ENCODE results near the gene PLEKHM3. TPM values are rescaled to one million over a fixed set of nuclear protein-coding genes. Genes with fewer than 3 reads are reported as not detected.

PLEKHM3 gene
- total and polyA plus RNA-seq, 2 experiments from 2014 or later: 4.9 to 6.6 TPM

DNA sequence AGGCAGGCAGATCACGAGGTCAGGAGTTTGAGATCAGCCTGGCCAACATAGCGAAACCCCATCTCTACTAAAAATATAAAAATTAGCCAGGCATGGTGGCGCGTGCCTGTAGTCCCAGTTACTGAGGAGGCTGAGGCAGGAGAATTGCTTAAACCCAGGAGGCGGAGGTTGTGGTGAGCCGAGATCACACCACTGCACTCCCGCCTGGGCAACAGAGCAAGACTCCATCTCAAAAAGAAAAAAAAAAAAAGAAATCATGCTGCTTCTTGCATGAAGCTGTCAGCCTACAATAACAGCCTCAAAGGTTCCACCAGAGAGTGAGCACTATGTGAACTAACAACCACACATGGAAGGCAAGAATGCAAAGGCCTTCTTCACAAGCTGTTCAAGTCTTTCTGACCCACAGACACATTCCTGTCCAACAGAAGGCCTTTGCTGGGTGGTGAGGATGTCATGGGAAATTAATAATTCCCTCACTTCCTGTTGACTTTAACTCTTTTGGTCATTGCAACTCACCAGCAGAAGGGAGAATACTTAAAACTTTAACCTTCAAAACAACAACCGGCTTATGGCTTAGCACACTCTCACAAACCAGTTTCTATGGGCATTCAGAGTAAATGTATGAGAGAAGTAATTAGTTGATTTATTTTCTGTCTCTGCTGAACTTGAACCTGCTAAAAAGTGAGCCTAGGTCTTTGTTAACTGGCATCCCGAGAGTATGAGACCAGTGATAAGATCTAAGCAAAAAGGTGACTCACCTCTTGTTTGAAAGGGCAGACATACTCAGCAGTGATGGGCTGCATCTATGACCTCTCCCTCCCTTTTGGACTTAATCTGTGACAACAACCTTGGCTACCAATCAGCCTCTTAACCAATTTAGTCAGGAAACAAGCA lies 11.8 kb downstream of the PLEKHM3 start:
- Histone ChIP-seq H3K79me2 (ENCODE audit: insufficient read depth) (peaks cover 48% of the 10 kb centered on the region), H3K9me2 (ENCODE audit: insufficient read depth) (no peaks in the 10 kb centered on the region), H3K4me2 (ENCODE audit: unreplicated experiment) (no peak overlapping the region), H3K4me3 (no peak overlapping the region), H3K27ac (peak overlapping the region; percentile 27), H3K9ac (no peak overlapping the region), H2AFZ (no peak overlapping the region), H3K9me3 (ENCODE audit: low read depth) (no peaks in the 10 kb centered on the region), H3K36me3 (ENCODE audit: low read depth) (no peaks in the 10 kb centered on the region), H4K20me1 (ENCODE audit: insufficient read depth) (no peaks in the 10 kb centered on the region), H3K4me1 (ENCODE audit: insufficient read depth) (peaks cover 16% of the 10 kb centered on the region), H3F3A (ENCODE audit: insufficient read depth) (peaks cover 17% of the 10 kb centered on the region), H3K27me3 (replicated peaks; ENCODE audit: insufficient read depth) (no peaks in the 10 kb centered on the region)
- in situ Hi-C loops (cut with MboI): no loop called here
- TF ChIP-seq EZH2phosphoT487 (IDR thresholded peaks at IDR 0.05; ENCODE audit: insufficient read depth, low read depth): no peak
- WGBS, 2 experiments (ENCODE audit: low coverage in 1 of 2, low lambda C conversion rate in 2 of 2, missing lambda C conversion rate in 2 of 2): 86 to 88% methylated on average over 9 of the region's 9 CpGs
- DNase-seq: peak; percentile 66

DNA sequence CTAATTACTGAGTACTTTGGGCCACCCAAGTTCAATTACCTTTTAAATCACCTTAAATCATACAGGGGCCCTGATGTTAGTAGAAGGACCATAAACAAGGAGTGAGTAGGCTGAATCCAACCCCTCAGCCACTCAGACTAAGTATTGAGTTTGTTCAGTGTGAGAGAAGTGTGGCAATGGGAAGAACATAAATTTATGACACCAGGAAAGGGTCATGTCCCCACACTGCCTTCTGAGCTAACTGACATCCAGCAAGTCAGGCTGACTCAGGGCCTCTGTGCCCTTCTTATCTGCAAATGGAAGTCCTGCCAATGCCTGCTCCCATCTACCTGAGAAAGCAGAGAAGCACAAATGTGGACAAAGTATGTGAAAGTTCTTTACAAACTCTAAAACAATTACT lies 12.9 kb downstream of the PLEKHM3 start:
- in situ Hi-C loops (cut with MboI): no loop called here
- Histone ChIP-seq H2AFZ (no peak overlapping the region), H3K9me3 (ENCODE audit: low read depth) (no peaks in the 10 kb centered on the region), H3K4me2 (ENCODE audit: unreplicated experiment) (no peak overlapping the region), H3F3A (ENCODE audit: insufficient read depth) (peaks cover 18% of the 10 kb centered on the region), H3K36me3 (ENCODE audit: low read depth) (no peaks in the 10 kb centered on the region), H4K20me1 (ENCODE audit: insufficient read depth) (no peaks in the 10 kb centered on the region), H3K27ac (no peak overlapping the region), H3K4me3 (no peak overlapping the region), H3K9me2 (ENCODE audit: insufficient read depth) (no peaks in the 10 kb centered on the region), H3K79me2 (ENCODE audit: insufficient read depth) (peaks cover 46% of the 10 kb centered on the region), H3K27me3 (replicated peaks; ENCODE audit: insufficient read depth) (no peaks in the 10 kb centered on the region), H3K4me1 (ENCODE audit: insufficient read depth) (peaks cover 16% of the 10 kb centered on the region), H3K9ac (no peak overlapping the region)
- TF ChIP-seq EZH2 (IDR thresholded peaks at IDR 0.05; ENCODE audit: insufficient read depth, poor library complexity, severe bottlenecking) (no peak), EZH2phosphoT487 (IDR thresholded peaks at IDR 0.05; ENCODE audit: insufficient read depth, low read depth) (no peak)
- DNase-seq: no peak

DNA sequence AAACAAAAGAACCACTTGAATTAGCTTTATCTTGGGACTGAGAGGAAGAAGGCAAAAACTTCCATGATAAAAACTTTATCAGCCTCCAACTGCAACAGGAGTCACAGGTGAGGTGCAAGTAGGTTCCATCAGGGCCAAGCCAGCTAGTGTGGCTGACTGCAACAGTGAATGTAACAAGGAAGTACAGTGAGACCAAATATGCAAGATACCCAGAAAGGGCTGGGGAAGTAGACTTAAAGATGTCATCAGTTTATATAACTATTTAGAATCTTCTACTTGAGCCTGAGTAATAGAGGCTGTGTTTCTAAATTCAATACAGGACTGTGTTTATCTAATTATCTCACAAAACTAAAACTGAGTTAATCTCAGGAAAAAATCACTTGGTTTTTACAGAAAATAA lies 14.8 kb downstream of the PLEKHM3 start:
- Histone ChIP-seq H3K9me2 (ENCODE audit: insufficient read depth) (no peaks in the 10 kb centered on the region), H3K36me3 (ENCODE audit: low read depth) (no peaks in the 10 kb centered on the region), H4K20me1 (ENCODE audit: insufficient read depth) (no peaks in the 10 kb centered on the region), H3K79me2 (ENCODE audit: insufficient read depth) (peaks cover 46% of the 10 kb centered on the region), H3K9me3 (ENCODE audit: low read depth) (no peaks in the 10 kb centered on the region), H3K27me3 (replicated peaks; ENCODE audit: insufficient read depth) (no peaks in the 10 kb centered on the region), H3K9ac (no peak overlapping the region), H3K4me1 (ENCODE audit: insufficient read depth) (peaks cover 27% of the 10 kb centered on the region), H3K4me2 (ENCODE audit: unreplicated experiment) (no peak overlapping the region), H3F3A (ENCODE audit: insufficient read depth) (peaks cover 29% of the 10 kb centered on the region), H3K4me3 (no peak overlapping the region), H2AFZ (no peak overlapping the region), H3K27ac (no peak overlapping the region)
- no peak for DNase-seq
- in situ Hi-C loops (cut with MboI): no loop called here
- no peak for TF ChIP-seq EZH2 (IDR thresholded peaks at IDR 0.05; ENCODE audit: insufficient read depth, poor library complexity, severe bottlenecking)
- no peak for TF ChIP-seq EZH2phosphoT487 (IDR thresholded peaks at IDR 0.05; ENCODE audit: insufficient read depth, low read depth)

DNA sequence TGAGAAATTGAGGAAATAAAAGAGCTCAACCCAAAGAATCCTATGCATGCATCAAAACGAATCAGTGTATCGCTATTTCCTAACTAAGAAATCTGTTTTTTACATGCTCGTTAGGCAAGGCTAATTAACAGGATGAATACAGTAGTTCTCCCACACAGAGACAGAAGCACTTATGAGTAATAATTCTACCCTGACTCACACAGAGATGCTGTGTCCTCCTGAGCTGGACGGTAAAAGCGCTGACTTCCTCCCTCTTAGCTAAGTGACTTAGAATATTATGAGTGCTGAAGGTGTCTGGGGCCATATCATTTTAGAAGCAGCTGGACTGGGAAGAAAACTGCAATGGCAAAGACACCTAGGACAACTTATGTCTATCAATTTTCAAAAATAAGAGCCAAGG lies 18.5 kb downstream of the PLEKHM3 start:
- no peak overlapping the region for H2AFZ ChIP-seq
- H3K9ac ChIP-seq: no peak overlapping the region
- H3K27me3 ChIP-seq (replicated peaks; ENCODE audit: insufficient read depth): no peaks in the 10 kb centered on the region
- peaks cover 32% of the 10 kb centered on the region; the same call in 1 of the 2 replicates for H3K79me2 ChIP-seq (ENCODE audit: insufficient read depth)
- peak; percentile 81 for DNase-seq
- peak overlapping the region; percentile 11; the same call in 1 of the 2 replicates for H3K27ac ChIP-seq
- peak overlapping the region; percentile 46 for H3K4me2 ChIP-seq (ENCODE audit: unreplicated experiment)
- peaks cover 11% of the 10 kb centered on the region for H3K4me1 ChIP-seq (ENCODE audit: insufficient read depth)
- no peaks in the 10 kb centered on the region for H4K20me1 ChIP-seq (ENCODE audit: insufficient read depth)
- no peaks in the 10 kb centered on the region for H3K9me3 ChIP-seq (ENCODE audit: low read depth)
- TF ChIP-seq EZH2phosphoT487 (IDR thresholded peaks at IDR 0.05; ENCODE audit: insufficient read depth, low read depth) (no peak), EZH2 (IDR thresholded peaks at IDR 0.05; ENCODE audit: insufficient read depth, poor library complexity, severe bottlenecking) (no peak)
- H3K4me3 ChIP-seq: 0 out of 2 replicates have a peak overlapping the region, but pooled peaks have one; percentile 15
- WGBS, 2 experiments (ENCODE audit: low coverage in 1 of 2, low lambda C conversion rate in 2 of 2, missing lambda C conversion rate in 2 of 2): 21 to 26% methylated on average over 5 of the region's 5 CpGs
- in situ Hi-C loops (cut with MboI): no loop called here
- 0 out of 2 replicates have a peak, but pooled peaks cover 11% of the 10 kb centered on the region for H3F3A ChIP-seq (ENCODE audit: insufficient read depth)
- H3K36me3 ChIP-seq (ENCODE audit: low read depth): no peaks in the 10 kb centered on the region
- H3K9me2 ChIP-seq (ENCODE audit: insufficient read depth): no peaks in the 10 kb centered on the region
